ENCODE measurements around the gene MRPS25. TPM values are rescaled to one million over a fixed set of nuclear protein-coding genes. Genes with fewer than 3 reads are reported as not detected.

MRPS25 gene
- total RNA-seq, 1 donor from 2014 or later: 27.0 TPM

DNA sequence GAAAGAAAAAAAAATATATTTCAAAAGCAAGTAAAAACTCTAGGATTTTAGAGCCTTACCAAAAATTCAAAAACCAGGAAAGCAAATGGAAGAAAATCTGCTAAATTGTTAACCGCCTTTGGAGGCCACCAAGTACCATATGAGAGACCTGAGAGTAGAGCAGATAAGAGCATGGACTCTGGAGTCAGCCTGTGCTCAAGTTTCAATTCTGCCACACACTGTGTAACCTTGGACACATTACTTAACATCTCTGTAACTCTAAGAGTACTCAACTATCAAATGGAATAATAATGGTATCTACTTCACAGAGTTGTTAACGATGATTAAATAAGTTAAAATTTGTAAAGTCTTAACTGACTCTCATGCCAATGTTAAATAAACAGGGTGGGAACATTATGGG is 21.1 kb upstream of the MRPS25 start:
- no peaks in the 10 kb centered on the region for H3K9me3 ChIP-seq
- no peak overlapping the region for H3K27ac ChIP-seq
- H3K4me1 ChIP-seq: no peaks in the 10 kb centered on the region
- H3K4me3 ChIP-seq: no peak overlapping the region
- no peaks in the 10 kb centered on the region for H3K27me3 ChIP-seq
- intact Hi-C loops (cut with DNase I): no loop called here
- peaks cover 0 to 81% of the 10 kb centered on the region in 2 donors for H3K36me3 ChIP-seq
- DNase-seq (ENCODE audit: extremely low spot score in 2 of 2): no peak
- TF ChIP-seq POLR2AphosphoS5 (IDR thresholded peaks at IDR 0.05; ENCODE audit: insufficient read depth in 1 of 2, low read depth in 1 of 2) (no peak), CTCF (IDR thresholded peaks at IDR 0.05) (no peak), POLR2A (IDR thresholded peaks at IDR 0.05) (no peak)

GRCh38 chr3:15083252-15083651 is 18.1 kb upstream of the MRPS25 start:
- Histone ChIP-seq H3K9me3 (no peaks in the 10 kb centered on the region), H3K4me3 (no peak overlapping the region), H3K36me3 (peaks cover 0 to 88% of the 10 kb centered on the region in 2 donors), H3K27me3 (no peaks in the 10 kb centered on the region), H3K4me1 (no peaks in the 10 kb centered on the region), H3K27ac (no peak overlapping the region)
- intact Hi-C loops (cut with DNase I): no loop called here
- no peak for DNase-seq (ENCODE audit: extremely low spot score in 2 of 2)
- TF ChIP-seq POLR2AphosphoS5 (IDR thresholded peaks at IDR 0.05; ENCODE audit: insufficient read depth in 1 of 2, low read depth in 1 of 2): no peak

DNA sequence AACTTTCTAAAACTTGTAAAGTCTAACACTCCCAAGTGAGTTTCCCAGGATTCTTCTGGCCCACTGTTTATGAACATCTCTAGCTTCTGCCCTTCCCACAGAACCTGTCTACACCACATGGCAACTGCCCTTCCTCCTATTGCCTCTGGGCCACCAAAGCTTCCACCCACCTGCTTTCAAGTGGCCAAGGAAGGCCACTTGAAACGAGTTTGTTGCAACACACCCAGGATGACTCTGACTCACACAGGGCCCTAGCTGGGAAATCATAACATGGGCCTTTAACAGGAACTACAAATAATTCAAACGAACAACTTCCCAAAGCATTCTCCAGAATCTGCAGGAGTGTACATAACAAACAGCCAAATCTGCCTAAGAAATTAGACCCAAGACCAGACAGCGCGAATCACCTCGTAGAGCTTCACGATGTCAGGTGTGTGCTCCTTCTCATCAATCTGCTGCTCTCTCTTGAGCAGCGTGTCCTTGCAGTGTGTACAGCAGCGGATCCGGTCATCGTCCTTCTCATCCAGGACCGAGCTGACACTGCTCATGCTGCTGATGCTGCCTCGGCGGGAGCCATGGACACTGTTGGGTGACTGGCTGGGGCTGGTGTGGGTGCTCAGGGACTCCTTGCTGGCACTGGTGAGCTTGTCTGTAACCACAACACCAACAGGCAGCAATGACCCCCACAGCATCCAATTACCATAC is 17.0 kb upstream of the MRPS25 start:
- no peak for DNase-seq (ENCODE audit: extremely low spot score in 2 of 2)
- H3K9me3 ChIP-seq: no peaks in the 10 kb centered on the region
- H3K36me3 ChIP-seq: peaks cover 0 to 90% of the 10 kb centered on the region in 2 donors
- TF ChIP-seq POLR2A (IDR thresholded peaks at IDR 0.05) (no peak), CTCF (IDR thresholded peaks at IDR 0.05) (no peak), POLR2AphosphoS5 (IDR thresholded peaks at IDR 0.05; ENCODE audit: insufficient read depth in 1 of 2, low read depth in 1 of 2) (no peak)
- H3K4me3 ChIP-seq: no peak overlapping the region
- H3K4me1 ChIP-seq: no peaks in the 10 kb centered on the region
- no peak overlapping the region for H3K27ac ChIP-seq
- H3K27me3 ChIP-seq: no peaks in the 10 kb centered on the region
- intact Hi-C loops (cut with DNase I): no loop called here

- DNase-seq (ENCODE audit: extremely low spot score in 2 of 2): no peak
- Histone ChIP-seq H3K4me3 (no peak overlapping the region), H3K36me3 (peaks cover 0 to 93% of the 10 kb centered on the region in 2 donors), H3K4me1 (no peaks in the 10 kb centered on the region), H3K27ac (no peak overlapping the region), H3K27me3 (no peaks in the 10 kb centered on the region), H3K9me3 (no peaks in the 10 kb centered on the region)
- intact Hi-C loops (cut with DNase I): no loop called here
- TF ChIP-seq POLR2A (IDR thresholded peaks at IDR 0.05) (no peak), CTCF (IDR thresholded peaks at IDR 0.05) (no peak), POLR2AphosphoS5 (IDR thresholded peaks at IDR 0.05; ENCODE audit: insufficient read depth in 1 of 2, low read depth in 1 of 2) (no peak)
Observed at GRCh38 chr3:15079091-15079490, 14.0 kb upstream of the MRPS25 start.

- intact Hi-C loops (cut with DNase I): no loop called here
- H3K27me3 ChIP-seq: no peaks in the 10 kb centered on the region
- TF ChIP-seq POLR2AphosphoS5 (IDR thresholded peaks at IDR 0.05; ENCODE audit: insufficient read depth in 1 of 2, low read depth in 1 of 2) (no peak), POLR2A (IDR thresholded peaks at IDR 0.05) (no peak), CTCF (IDR thresholded peaks at IDR 0.05) (no peak)
- no peak for DNase-seq (ENCODE audit: extremely low spot score in 2 of 2)
- no peaks in the 10 kb centered on the region for H3K4me1 ChIP-seq
- no peak overlapping the region for H3K4me3 ChIP-seq
- no peaks in the 10 kb centered on the region for H3K9me3 ChIP-seq
- no peak overlapping the region for H3K27ac ChIP-seq
- H3K36me3 ChIP-seq: peaks cover 0 to 58% of the 10 kb centered on the region in 2 donors
Observed at GRCh38 chr3:15074500-15074899, 9.4 kb upstream of the MRPS25 start.

Data from vagina (tissue), 2 donors.